GM12878 (cell line): ENCODE data around the gene RSKR. TPM values are rescaled to one million over a fixed set of nuclear protein-coding genes. Genes with fewer than 3 reads are reported as not detected.

Experiments
- CEBPZ ChIP-seq: fragments of 150-350 bp; IDR thresholded peaks from 2 replicates; pipeline ENCODE4 v1.6.1; 2016; ENCODE audit warnings: low read depth, low read length
- CHD4 ChIP-seq: fragments of 200-600 bp; sonication (generic); IDR thresholded peaks from 2 replicates; pipeline ENCODE4 v1.6.1; 2016; ENCODE audit warnings: mild to moderate bottlenecking
- CREM ChIP-seq: IDR thresholded peaks from 2 replicates; pipeline ENCODE4 v1.6.1; 2014; ENCODE audit warnings: antibody characterized with exemption, low read depth
- HDGF ChIP-seq: fragments of 450-650 bp; IDR thresholded peaks from 2 replicates; pipeline ENCODE4 v1.6.1; 2016; ENCODE audit warnings: antibody characterized with exemption
- IKZF1 ChIP-seq: fragments of 450-650 bp; conservative IDR thresholded peaks from 2 replicates; pipeline ENCODE4 v1.6.1; 2017; ENCODE audit warnings: antibody characterized with exemption, mild to moderate bottlenecking
- JUND ChIP-seq: IDR thresholded peaks from 2 replicates; pipeline ENCODE4 v1.6.1; 2012; ENCODE audit warnings: low read depth, mild to moderate bottlenecking, low read length, improper control_type of control experiment, moderate library complexity
- MEF2A ChIP-seq: IDR thresholded peaks from 2 replicates; pipeline ENCODE4 v1.6.1; 2011; ENCODE audit warnings: low read depth, mild to moderate bottlenecking, low read length, moderate library complexity; ENCODE audit not compliant: insufficient read depth
- MEF2B ChIP-seq: fragments of 450-650 bp; IDR thresholded peaks from 2 replicates; pipeline ENCODE4 v1.6.1; 2018; ENCODE audit warnings: mild to moderate bottlenecking, moderate library complexity; ENCODE audit not compliant: partially characterized antibody, poor library complexity, severe bottlenecking
- MYB ChIP-seq: fragments of 150-350 bp; IDR thresholded peaks from 2 replicates; pipeline ENCODE4 v1.6.1; 2014; ENCODE audit warnings: mild to moderate bottlenecking, low read depth, low read length, borderline replicate concordance
- NFYA ChIP-seq: IDR thresholded peaks from 2 replicates; pipeline ENCODE4 v1.6.1; 2011; ENCODE audit warnings: low read depth, mild to moderate bottlenecking, low read length, improper control_type of control experiment, borderline replicate concordance
- NKRF ChIP-seq: fragments of 450-650 bp; conservative IDR thresholded peaks from 2 replicates; pipeline ENCODE4 v1.6.1; 2017; ENCODE audit warnings: mild to moderate bottlenecking, moderate library complexity
- PAX8 ChIP-seq: fragments of 450-650 bp; IDR thresholded peaks from 2 replicates; pipeline ENCODE4 v1.6.1; 2017; ENCODE audit warnings: mild to moderate bottlenecking, moderate library complexity
- RCOR1 ChIP-seq: conservative IDR thresholded peaks from 2 replicates; pipeline ENCODE4 v1.6.1; 2012; ENCODE audit warnings: low read depth, low read length, improper control_type of control experiment
- REST ChIP-seq: IDR thresholded peaks from 2 replicates; pipeline ENCODE4 v1.6.1; 2012; ENCODE audit warnings: mild to moderate bottlenecking, low read depth, low read length
- SRF ChIP-seq, 2 experiments: IDR thresholded peaks; 2 replicates each; pipeline ENCODE4 v1.6.1; 2011; ENCODE audit warnings: low read depth in 2 of 2, low read length in 2 of 2, mild to moderate bottlenecking in 1 of 2, moderate library complexity in 1 of 2
- TCF12 ChIP-seq: IDR thresholded peaks from 2 replicates; pipeline ENCODE4 v1.6.1; 2011; ENCODE audit warnings: low read depth, mild to moderate bottlenecking, low read length
- TCF3 ChIP-seq: IDR thresholded peaks from 2 replicates; pipeline ENCODE4 v1.6.1; 2012; ENCODE audit warnings: low read depth, mild to moderate bottlenecking, low read length, borderline replicate concordance; ENCODE audit not compliant: insufficient read depth
- ZNF207 ChIP-seq: fragments of 450-650 bp; IDR thresholded peaks from 2 replicates; pipeline ENCODE4 v1.6.1; 2014; ENCODE audit warnings: antibody characterized with exemption, mild to moderate bottlenecking, borderline replicate concordance
- ZNF24 ChIP-seq: fragments of 450-650 bp; IDR thresholded peaks from 2 replicates; pipeline ENCODE4 v1.6.1; 2017; ENCODE audit warnings: antibody characterized with exemption, mild to moderate bottlenecking
- polyA plus RNA-seq, 11 experiments: library from polyadenylated mRNA; depleted of rRNA in 4 of 11; unstranded in 6 of 11; stranded (reverse) in 5 of 11; fragments of >200 nt; fragmentation: Nextera tagmentation in 4 of 11; fragmentation: Illumina TruSeq in 1 of 11; extraction: Ambion mirVana in 4 of 11; extraction: Trizol in 1 of 11; gene quantifications; 1 replicate in 1 of 11; 2 replicates in 10 of 11; pipeline versions ENCODE4 v1.2.1 to v1.2.3, GENCODE V29; 2011 to 2016; ENCODE audit warnings: inconsistent platforms in 2 of 11, missing spikeins in 2 of 11, low read depth in 1 of 11
- total RNA-seq, 4 experiments: library from RNA; depleted of rRNA in 3 of 4; stranded (reverse); fragments of >200 nt in 3 of 4; fragmentation: Illumina TruSeq in 1 of 4; extraction: Trizol in 1 of 4; gene quantifications; 2 replicates each; pipeline versions ENCODE4 v1.2.1 to v1.2.3, GENCODE V29; 2013 to 2021
- TF ChIP-seq, protein P1 (sequence below): IDR thresholded peaks from 2 replicates; pipeline ENCODE4 v1.6.1; 2012; ENCODE audit warnings: low read length, inconsistent platforms

Gene RSKR
- total and polyA plus RNA-seq, 10 of the 15 experiments (the other 5 are each of a cell fraction or from before 2014, with no cell fraction given): 0.52 to 22.4 (median 8.7) TPM

- no peak for TF ChIP-seq CEBPZ
- no peak for TF ChIP-seq SRF (IDR thresholded peaks at IDR 0.05; ENCODE audit: low read depth in 2 of 2, low read length in 2 of 2)
- TF ChIP-seq JUND: no peak
- TF ChIP-seq NKRF: peak; percentile 65; the same call in 1 of the 2 replicates
- peak; percentile 67 for TF ChIP-seq MEF2B
- peak; percentile 44; the same call in 1 of the 2 replicates for TF ChIP-seq CREM
- no peak for TF ChIP-seq RCOR1
- peak; percentile 78 for TF ChIP-seq IKZF1
- TF ChIP-seq TCF3: no peak
- no peak for TF ChIP-seq CHD4
- peak; percentile 84 for TF ChIP-seq MEF2A
- TF ChIP-seq, protein P1, sequence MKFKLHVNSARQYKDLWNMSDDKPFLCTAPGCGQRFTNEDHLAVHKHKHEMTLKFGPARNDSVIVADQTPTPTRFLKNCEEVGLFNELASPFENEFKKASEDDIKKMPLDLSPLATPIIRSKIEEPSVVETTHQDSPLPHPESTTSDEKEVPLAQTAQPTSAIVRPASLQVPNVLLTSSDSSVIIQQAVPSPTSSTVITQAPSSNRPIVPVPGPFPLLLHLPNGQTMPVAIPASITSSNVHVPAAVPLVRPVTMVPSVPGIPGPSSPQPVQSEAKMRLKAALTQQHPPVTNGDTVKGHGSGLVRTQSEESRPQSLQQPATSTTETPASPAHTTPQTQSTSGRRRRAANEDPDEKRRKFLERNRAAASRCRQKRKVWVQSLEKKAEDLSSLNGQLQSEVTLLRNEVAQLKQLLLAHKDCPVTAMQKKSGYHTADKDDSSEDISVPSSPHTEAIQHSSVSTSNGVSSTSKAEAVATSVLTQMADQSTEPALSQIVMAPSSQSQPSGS: 0 out of 2 replicates have a peak, but pooled peaks have one; percentile 38
- TF ChIP-seq HDGF: no peak; the same call in 1 of the 2 replicates
- no peak for TF ChIP-seq MYB
- TF ChIP-seq ZNF207: no peak
- TF ChIP-seq ZNF24: no peak
- TF ChIP-seq REST: no peak
- no peak for TF ChIP-seq TCF12
- no peak for TF ChIP-seq PAX8
- no peak for TF ChIP-seq NFYA
These were observed 14.4 kb downstream of the RSKR start (continued) for GRCh38 chr17:28599311-28600184.
